GM18507 (cell line): ENCODE measurements around the gene ZNF740.
A peak's percentile ranks its signal among the peaks of the same experiment; 100 is the strongest.
"Not testable (repeated sequence)": the region's sequence is repeated elsewhere in the genome, so short reads cannot be mapped to it uniquely, and the experiment has no call there.

Source experiments
- DNase-seq: peaks from one replicate; pipeline ENCODE4 v3.0.0; 2011; ENCODE audit warnings: low read depth; ENCODE audit not compliant: insufficient read length; ENCODE audit errors: extremely low spot score
- FAIRE-seq: peaks from 2 replicates; lab custom pipeline; 2011; peaks lifted over from hg19 to GRCh38; lab: Jason Lieb, UNC

ZNF740 gene

GRCh38 chr12:53180220-53180930 lies at the start of gene ZNF740, which contains the start of gene CSAD:
Gene ZNF740 (plus strand): TSS chr12:53180722. CDS start chr12:53181984, 1,262 bp downstream.
Gene CSAD (minus strand): TSS chr12:53180925. CDS start chr12:53173470, 7,455 bp downstream.
- FAIRE-seq (peak; percentile 97), DNase-seq (peak; percentile 98)

GRCh38 chr12:53131844-53132243 lies 48.7 kb upstream of the ZNF740 start:
- FAIRE-seq (no peak), DNase-seq (no peak)

GRCh38 chr12:53133722-53134121 lies 46.8 kb upstream of the ZNF740 start:
- DNase-seq (no peak), FAIRE-seq (no peak)

GRCh38 chr12:53143355-53143754 lies 37.2 kb upstream of the ZNF740 start:
- DNase-seq: no peak
- no peak for FAIRE-seq

- DNase-seq (no peak), FAIRE-seq (no peak)
Observed at GRCh38 chr12:53145383-53146260, 34.9 kb upstream of the ZNF740 start.

GRCh38 chr12:53147181-53147580 lies 33.3 kb upstream of the ZNF740 start:
- no peak for FAIRE-seq

GRCh38 chr12:53147653-53148052 lies 32.9 kb upstream of the ZNF740 start:
- DNase-seq (no peak), FAIRE-seq (no peak)

More at GRCh38 chr12:53147181-53147580, 33.3 kb upstream of the ZNF740 start:
- DNase-seq: no peak

GRCh38 chr12:53151039-53151438 lies 29.5 kb upstream of the ZNF740 start:
- DNase-seq (no peak), FAIRE-seq (no peak)

- DNase-seq (no peak), FAIRE-seq (no peak)
Observed at GRCh38 chr12:53152390-53152789, 28.1 kb upstream of the ZNF740 start.

- peak; percentile 86 for DNase-seq
- peak; percentile 96 for FAIRE-seq
Observed at GRCh38 chr12:53159195-53159839, 21.2 kb upstream of the ZNF740 start.

- FAIRE-seq: no peak
- DNase-seq: no peak
Observed at GRCh38 chr12:53160000-53160399, 20.5 kb upstream of the ZNF740 start.

- FAIRE-seq: no peak
- no peak for DNase-seq
Observed at GRCh38 chr12:53160673-53161072, 19.8 kb upstream of the ZNF740 start.

GRCh38 chr12:53161119-53161911 lies 19.2 kb upstream of the ZNF740 start:
- no peak for FAIRE-seq
- DNase-seq: no peak

- not testable (repeated sequence) for FAIRE-seq
Observed at GRCh38 chr12:53163008-53163407, 17.5 kb upstream of the ZNF740 start.

GRCh38 chr12:53166837-53167236 lies 13.7 kb upstream of the ZNF740 start:
- FAIRE-seq: no peak

More at GRCh38 chr12:53163008-53163407, 17.5 kb upstream of the ZNF740 start:
- DNase-seq: not testable (repeated sequence)

GRCh38 chr12:53169644-53170043 lies 10.9 kb upstream of the ZNF740 start:
- DNase-seq (no peak), FAIRE-seq (no peak)

More at GRCh38 chr12:53166837-53167236, 13.7 kb upstream of the ZNF740 start:
- DNase-seq: no peak

- no peak for FAIRE-seq
- no peak for DNase-seq
Observed at GRCh38 chr12:53170215-53170614, 10.3 kb upstream of the ZNF740 start.

GRCh38 chr12:53170876-53171724 lies 9.4 kb upstream of the ZNF740 start:
- DNase-seq (no peak), FAIRE-seq (no peak)
